Measurements from ENCODE around the gene PUS3. TPM values are rescaled to one million over a fixed set of nuclear protein-coding genes. Genes with fewer than 3 reads are reported as not detected.

PUS3 gene
- total RNA-seq, 2 donors from 2014 or later, result 8.3 to 11.8 TPM

GRCh38 chr11:125892071-125892470, 10.9 kb downstream of the PUS3 start:
- Histone ChIP-seq H3K36me3 (no peaks in the 10 kb centered on the region), H3K4me3 (no peak overlapping the region), H3K4me1 (replicated peaks) (peaks cover 9% of the 10 kb centered on the region), H3K9me3 (no peaks in the 10 kb centered on the region), H3K27me3 (replicated peaks; ENCODE audit: insufficient read depth) (no peaks in the 10 kb centered on the region), H3K27ac (no peak overlapping the region)
- intact Hi-C loops (cut with DNase I), result no loop called here
- TF ChIP-seq POLR2A (IDR thresholded peaks at IDR 0.05) (no peak), POLR2AphosphoS5 (IDR thresholded peaks at IDR 0.05) (no peak), CTCF (IDR thresholded peaks at IDR 0.05) (no peak)
- DNase-seq (ENCODE audit: low spot score), result no peak

DNA sequence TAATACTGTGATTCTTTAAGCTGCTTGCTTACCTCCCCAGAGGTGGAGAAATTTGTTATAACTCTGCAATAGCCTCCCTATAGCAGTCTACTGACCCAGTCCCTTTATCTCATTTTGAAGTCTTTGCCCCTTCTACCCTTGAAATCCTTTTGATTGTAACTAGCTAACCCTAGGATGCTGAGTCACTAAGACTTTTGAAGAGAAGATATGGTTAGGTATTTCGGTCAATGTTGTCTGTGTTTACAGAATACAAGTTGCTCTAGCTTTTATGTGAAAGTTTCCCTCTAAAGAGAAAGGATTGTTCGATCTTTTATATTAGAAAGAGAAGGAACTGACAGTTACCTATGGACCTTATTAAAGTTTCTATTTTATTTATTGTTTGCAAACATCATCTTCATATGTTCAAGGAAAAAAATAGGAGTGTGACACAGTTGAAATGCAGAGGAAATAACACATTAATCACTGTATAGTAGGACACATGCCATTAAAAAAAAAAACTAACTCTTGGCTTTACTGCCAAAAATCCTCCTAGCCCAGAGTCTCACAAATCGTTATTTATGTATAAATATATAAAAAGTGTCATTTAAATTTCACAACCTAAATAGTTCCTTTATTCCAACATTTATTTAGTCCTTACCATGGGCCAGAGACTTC, 12.4 kb downstream of the PUS3 start:
- no peaks in the 10 kb centered on the region for H3K27me3 ChIP-seq (replicated peaks; ENCODE audit: insufficient read depth)
- TF ChIP-seq POLR2AphosphoS5 (IDR thresholded peaks at IDR 0.05), result no peak
- no peak for TF ChIP-seq POLR2A (IDR thresholded peaks at IDR 0.05)
- no peak for TF ChIP-seq CTCF (IDR thresholded peaks at IDR 0.05)
- no peaks in the 10 kb centered on the region for H3K9me3 ChIP-seq
- peaks cover 6% of the 10 kb centered on the region for H3K4me1 ChIP-seq (replicated peaks)
- no peaks in the 10 kb centered on the region for H3K36me3 ChIP-seq
- intact Hi-C loops (cut with DNase I), result no loop called here
- 45% methylated on average over 3 of the region's 3 CpGs for WGBS
- no peak for DNase-seq (ENCODE audit: low spot score)
- no peak overlapping the region for H3K4me3 ChIP-seq
- H3K27ac ChIP-seq, result no peak overlapping the region

DNA sequence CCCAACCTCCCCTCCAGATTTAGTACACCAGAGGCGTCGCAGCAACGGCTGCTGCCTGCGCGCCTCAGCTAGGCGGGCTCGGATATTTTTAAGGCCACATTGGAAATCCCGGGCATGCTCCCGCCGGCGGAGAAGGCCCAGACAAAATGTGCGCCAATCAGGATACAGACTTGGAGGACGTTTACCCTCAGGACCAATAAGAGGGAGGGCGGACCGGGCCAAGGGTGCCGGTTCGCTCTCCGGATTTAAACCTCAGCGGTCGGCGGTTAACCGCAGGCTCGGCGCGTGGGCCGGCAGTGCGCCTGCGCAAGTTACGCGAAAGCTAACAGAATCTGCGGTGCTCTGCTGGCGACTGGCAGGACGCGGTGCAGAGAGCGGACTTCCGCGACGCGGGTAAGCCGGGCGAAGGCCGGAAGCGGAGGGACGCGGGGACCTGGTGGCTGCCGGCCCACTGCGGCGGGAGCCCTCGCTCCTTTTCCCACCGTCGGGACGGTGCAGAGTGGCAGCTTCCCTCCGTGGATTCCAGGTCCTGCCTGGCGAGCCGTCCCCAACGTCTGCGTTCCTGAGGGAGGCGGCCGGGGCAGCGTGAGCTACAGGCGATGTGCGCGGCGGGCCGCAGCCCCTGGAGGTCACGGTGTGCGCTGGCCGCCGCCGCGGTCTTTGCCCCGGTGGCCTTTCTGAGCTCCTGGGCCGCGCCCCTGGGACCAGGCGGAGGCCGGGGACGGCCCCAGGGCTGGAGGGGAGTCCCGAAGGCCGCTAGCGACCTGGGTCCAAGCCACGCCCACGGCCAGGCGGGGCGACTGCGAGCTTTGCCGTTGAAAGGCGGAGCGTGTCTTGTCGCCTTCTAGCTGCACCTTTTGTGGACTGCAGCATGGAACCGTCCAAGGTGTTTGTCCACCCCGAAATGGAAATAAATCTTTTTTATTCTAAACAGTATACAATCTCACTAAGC, 15.4 kb downstream of the PUS3 start, which contains the start of gene HYLS1:
TSS of gene HYLS1 (plus strand) at position 296 of the 952 bp plus-strand sequence. CDS start 11,701 bp downstream, outside the sequence.
- Histone ChIP-seq H3K27me3 (replicated peaks; ENCODE audit: insufficient read depth) (no peaks in the 10 kb centered on the region), H3K4me1 (replicated peaks) (peaks cover 6% of the 10 kb centered on the region), H3K9me3 (no peaks in the 10 kb centered on the region), H3K36me3 (no peaks in the 10 kb centered on the region), H3K4me3 (peak within 1 kb of the TSS; percentile 62 to 89), H3K27ac (peak within 1 kb of the TSS; percentile 89 to 94)
- WGBS, result under 1% methylated on average over 33 of the region's 91 CpGs
- intact Hi-C loops (cut with DNase I), result loop anchor here (5.0 kb wide), 1 partner anchor 295 kb away; the partner anchor contains the start of gene STT3A
- TF ChIP-seq POLR2A (IDR thresholded peaks at IDR 0.05) (peak; percentile 59), CTCF (IDR thresholded peaks at IDR 0.05) (peak in 1 of 4 experiments; percentile 50), POLR2AphosphoS5 (IDR thresholded peaks at IDR 0.05) (peak; percentile 92)
- peak; percentile 92 for DNase-seq (ENCODE audit: low spot score)

DNA sequence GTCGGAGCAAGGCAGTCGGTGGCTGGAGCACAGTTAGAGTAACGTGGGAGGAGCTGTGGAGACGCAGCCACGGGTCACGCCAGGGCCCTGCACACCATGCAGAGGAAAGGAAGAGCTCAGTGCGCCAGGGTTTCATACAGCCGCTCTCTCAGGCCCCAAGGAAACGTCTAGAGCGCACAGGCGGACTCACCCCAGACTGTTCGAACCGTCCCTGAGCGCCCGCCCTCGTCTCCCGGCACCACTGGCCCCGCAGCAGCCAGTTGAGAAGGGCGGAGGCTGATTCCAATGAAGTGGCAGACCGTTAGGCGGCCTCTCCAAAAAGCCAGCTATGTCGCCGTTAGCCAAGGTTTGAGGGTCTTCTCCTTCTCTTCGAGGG, 16.0 kb downstream of the PUS3 start:
- WGBS, result 13% methylated on average over 20 of the region's 24 CpGs
- peak overlapping the region; percentile 89 to 94 for H3K27ac ChIP-seq
- no peaks in the 10 kb centered on the region for H3K27me3 ChIP-seq (replicated peaks; ENCODE audit: insufficient read depth)
- no peaks in the 10 kb centered on the region for H3K36me3 ChIP-seq
- no peak for TF ChIP-seq POLR2A (IDR thresholded peaks at IDR 0.05)
- intact Hi-C loops (cut with DNase I), result loop anchor here (5.0 kb wide), 1 partner anchor 295 kb away; the partner anchor contains the start of gene STT3A
- no peaks in the 10 kb centered on the region for H3K4me1 ChIP-seq (replicated peaks)
- H3K9me3 ChIP-seq, result no peaks in the 10 kb centered on the region
- peak overlapping the region; percentile 62 to 89 for H3K4me3 ChIP-seq
- DNase-seq (ENCODE audit: low spot score), result peak; percentile 24

DNA sequence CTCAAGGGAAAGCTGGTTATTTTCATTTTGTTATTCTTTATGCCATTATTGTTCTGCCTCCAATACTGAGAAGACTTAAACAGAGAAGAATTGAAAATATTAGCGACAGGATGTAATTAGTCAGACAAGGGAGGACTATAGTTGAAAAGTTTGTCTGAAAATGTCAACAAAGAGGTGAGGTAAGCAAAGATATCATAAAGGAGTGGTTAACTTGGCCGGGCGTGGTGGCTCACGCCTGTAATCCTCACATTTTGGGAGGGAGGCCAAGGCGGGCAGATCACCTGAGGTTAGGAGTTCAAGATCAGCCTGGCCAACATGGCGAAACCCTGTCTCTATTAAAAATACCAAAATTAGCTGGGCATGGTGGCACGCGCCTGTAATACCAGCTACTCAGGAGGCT, 19.6 kb downstream of the PUS3 start:
- no peak for DNase-seq (ENCODE audit: low spot score)
- WGBS, result 79% methylated on average over 8 of the region's 8 CpGs
- H3K4me3 ChIP-seq, result no peak overlapping the region
- intact Hi-C loops (cut with DNase I), result no loop called here
- H3K9me3 ChIP-seq, result no peaks in the 10 kb centered on the region
- no peaks in the 10 kb centered on the region for H3K36me3 ChIP-seq
- TF ChIP-seq CTCF (IDR thresholded peaks at IDR 0.05) (no peak), POLR2A (IDR thresholded peaks at IDR 0.05) (no peak), POLR2AphosphoS5 (IDR thresholded peaks at IDR 0.05) (no peak)
- H3K27me3 ChIP-seq (replicated peaks; ENCODE audit: insufficient read depth), result no peaks in the 10 kb centered on the region
- H3K4me1 ChIP-seq (replicated peaks), result no peaks in the 10 kb centered on the region
- no peak overlapping the region for H3K27ac ChIP-seq

All from prostate gland (tissue), 2 donors.